Caco-2 (cell line): ENCODE measurements around the gene APOOL. TPM values are rescaled to one million over a fixed set of nuclear protein-coding genes. Genes with fewer than 3 reads are reported as not detected.

Experiments used
- BruUV-seq: library from RNA; stranded (reverse); fragments of 400-500 nt; replicated peaks from 2 replicates; lab custom pipeline; 2021; lab: Mats Ljungman, UMichigan
- CTCF ChIA-PET: fragments of 300-600 bp; sonication (Branson Sonifier 250); formaldehyde crosslinking; loops from one replicate; lab custom pipeline; 2022; ENCODE audit warnings: antibody characterized with exemption; lab: Charles Lee
- POLR2A ChIA-PET: fragments of 300-600 bp; sonication (Branson Sonifier 250); formaldehyde crosslinking; loops from one replicate; lab custom pipeline; 2022; ENCODE audit warnings: antibody characterized with exemption; lab: Charles Lee
- DNase-seq, 2 experiments: peaks; one replicate each; pipeline versions ENCODE4 v3.0.0 to v3.0.0-alpha.2; 2020 to 2022
- H3K27me3 ChIP-seq: replicated peaks from 2 replicates; pipeline ENCODE4 v1.6.0; 2011; ENCODE audit warnings: low read length; ENCODE audit not compliant: control insufficient read depth, insufficient read depth
- H3K36me3 ChIP-seq: 2 replicates; pipeline ENCODE4 v1.5.1; 2011; ENCODE audit warnings: low read length; ENCODE audit not compliant: control insufficient read depth, insufficient read depth
- H3K4me1 ChIP-seq: fragments of 250-450 bp; sonication (Bioruptor Pico); 2 replicates; pipeline ENCODE4 v1.5.1; 2020; ENCODE audit warnings: mild to moderate bottlenecking
- H3K4me3 ChIP-seq: 2 replicates; pipeline ENCODE4 v1.5.1; 2011; ENCODE audit warnings: low read depth, mild to moderate bottlenecking, control low read depth, low read length
- H3K9me3 ChIP-seq: fragments of 250-450 bp; sonication (Bioruptor Pico); 2 replicates; pipeline ENCODE4 v1.5.1; 2020; ENCODE audit warnings: mild to moderate bottlenecking, moderate library complexity
- H3K27ac Mint-ChIP-seq: one replicate; pipeline ENCODE4 v1.8.0; 2022; ENCODE audit warnings: mixed read lengths; ENCODE audit not compliant: unreplicated experiment
- H3K27me3 Mint-ChIP-seq: one replicate; pipeline ENCODE4 v1.8.0; 2022; ENCODE audit warnings: mixed read lengths; ENCODE audit not compliant: insufficient read depth, unreplicated experiment
- H3K36me3 Mint-ChIP-seq: one replicate; pipeline ENCODE4 v1.8.0; 2022; ENCODE audit warnings: mild to moderate bottlenecking, mixed read lengths; ENCODE audit not compliant: insufficient read depth, unreplicated experiment
- H3K4me1 Mint-ChIP-seq: one replicate; pipeline ENCODE4 v1.8.0; 2022; ENCODE audit warnings: low read depth, mixed read lengths; ENCODE audit not compliant: unreplicated experiment
- H3K4me3 Mint-ChIP-seq: one replicate; pipeline ENCODE4 v1.8.0; 2022; ENCODE audit warnings: mild to moderate bottlenecking, moderate library complexity, mixed read lengths; ENCODE audit not compliant: unreplicated experiment
- H3K9me3 Mint-ChIP-seq: one replicate; pipeline ENCODE4 v1.8.0; 2022; ENCODE audit warnings: mixed read lengths; ENCODE audit not compliant: unreplicated experiment
- intact Hi-C: fragments of 100-400 bp; cut with micrococcal nuclease; formaldehyde crosslinking; loops from one replicate; pipeline ENCODE4 v1.10.0; 2022; ENCODE audit not compliant: unreplicated experiment
- total RNA-seq: library from RNA; stranded (reverse); gene quantifications from 2 replicates; pipeline ENCODE4 v1.2.3, GENCODE V29; 2022
- TF ChIP-seq, protein P1 (sequence below), 2 experiments: fragments of 200-600 bp in 1 of 2; IDR thresholded peaks; 1 replicate in 1 of 2; 2 replicates in 1 of 2; pipeline versions ENCODE4 v1.5.1 to v1.8.0; 2011 to 2022; ENCODE audit warnings: antibody characterized with exemption in 1 of 2, control low read depth in 1 of 2, inconsistent platforms in 1 of 2, low read depth in 1 of 2, low read length in 1 of 2, mild to moderate bottlenecking in 1 of 2, moderate library complexity in 1 of 2; ENCODE audit not compliant: insufficient read depth in 1 of 2, severe bottlenecking in 1 of 2, unreplicated experiment in 1 of 2

The APOOL gene
- total RNA-seq, 1 experiment from 2014 or later: 20.0 TPM

DNA sequence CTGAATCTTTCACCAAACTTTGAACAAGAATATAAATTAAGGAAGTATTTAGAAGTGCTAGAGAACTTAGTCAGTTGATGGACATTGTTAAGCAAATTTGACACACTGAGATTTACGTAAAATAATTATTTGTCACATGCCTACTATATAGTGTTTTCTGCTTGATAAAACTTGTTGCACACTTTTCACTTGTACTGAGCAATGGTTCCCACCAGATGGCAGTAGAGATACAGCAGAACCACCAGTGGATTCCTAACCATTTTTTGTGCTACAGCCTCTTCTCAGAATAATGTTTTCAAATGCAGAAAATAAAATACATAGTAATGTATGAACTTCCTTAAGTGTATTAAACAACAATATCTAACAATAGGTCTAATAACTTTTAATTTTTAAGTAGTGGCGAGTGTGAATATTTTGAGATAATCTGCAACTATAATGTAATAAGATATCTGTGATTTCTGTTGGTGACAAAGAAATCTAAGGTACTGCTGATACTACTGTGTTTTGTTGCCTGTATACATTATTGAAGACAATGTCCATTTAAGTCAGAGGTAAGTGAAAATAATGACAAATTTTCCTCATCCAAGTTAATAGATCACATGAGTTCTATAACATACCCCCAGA is 81.2 kb downstream of the APOOL start:
- Mint-ChIP-seq H3K27me3 (no peaks in the 10 kb centered on the region), H3K4me3 (no peak overlapping the region), H3K27ac (no peak overlapping the region), H3K4me1 (peaks cover 19% of the 10 kb centered on the region), H3K36me3 (peaks cover 15% of the 10 kb centered on the region), H3K9me3 (peaks cover 9% of the 10 kb centered on the region)
- H3K27me3 ChIP-seq: no peaks in the 10 kb centered on the region
- BruUV-seq: no TSS peak
- TF ChIP-seq, protein P1, sequence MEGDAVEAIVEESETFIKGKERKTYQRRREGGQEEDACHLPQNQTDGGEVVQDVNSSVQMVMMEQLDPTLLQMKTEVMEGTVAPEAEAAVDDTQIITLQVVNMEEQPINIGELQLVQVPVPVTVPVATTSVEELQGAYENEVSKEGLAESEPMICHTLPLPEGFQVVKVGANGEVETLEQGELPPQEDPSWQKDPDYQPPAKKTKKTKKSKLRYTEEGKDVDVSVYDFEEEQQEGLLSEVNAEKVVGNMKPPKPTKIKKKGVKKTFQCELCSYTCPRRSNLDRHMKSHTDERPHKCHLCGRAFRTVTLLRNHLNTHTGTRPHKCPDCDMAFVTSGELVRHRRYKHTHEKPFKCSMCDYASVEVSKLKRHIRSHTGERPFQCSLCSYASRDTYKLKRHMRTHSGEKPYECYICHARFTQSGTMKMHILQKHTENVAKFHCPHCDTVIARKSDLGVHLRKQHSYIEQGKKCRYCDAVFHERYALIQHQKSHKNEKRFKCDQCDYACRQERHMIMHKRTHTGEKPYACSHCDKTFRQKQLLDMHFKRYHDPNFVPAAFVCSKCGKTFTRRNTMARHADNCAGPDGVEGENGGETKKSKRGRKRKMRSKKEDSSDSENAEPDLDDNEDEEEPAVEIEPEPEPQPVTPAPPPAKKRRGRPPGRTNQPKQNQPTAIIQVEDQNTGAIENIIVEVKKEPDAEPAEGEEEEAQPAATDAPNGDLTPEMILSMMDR (IDR thresholded peaks at IDR 0.05; ENCODE audit: insufficient read depth in 1 of 2, low read depth in 1 of 2, low read length in 1 of 2, severe bottlenecking in 1 of 2, unreplicated experiment in 1 of 2): peak; percentile 58 to 64
- POLR2A ChIA-PET: no interaction called here
- DNase-seq: peak in 1 of 2 experiments; percentile 35
- H3K4me1 ChIP-seq: no peaks in the 10 kb centered on the region
- intact Hi-C loops: loop anchor here (2.0 to 10.0 kb wide), 2 partner anchors 24 to 460 kb away; no protein-coding TSS in a partner anchor
- H3K9me3 ChIP-seq: no peaks in the 10 kb centered on the region
- no peak overlapping the region for H3K4me3 ChIP-seq
- CTCF ChIA-PET: no interaction called here
- no peaks in the 10 kb centered on the region for H3K36me3 ChIP-seq

DNA sequence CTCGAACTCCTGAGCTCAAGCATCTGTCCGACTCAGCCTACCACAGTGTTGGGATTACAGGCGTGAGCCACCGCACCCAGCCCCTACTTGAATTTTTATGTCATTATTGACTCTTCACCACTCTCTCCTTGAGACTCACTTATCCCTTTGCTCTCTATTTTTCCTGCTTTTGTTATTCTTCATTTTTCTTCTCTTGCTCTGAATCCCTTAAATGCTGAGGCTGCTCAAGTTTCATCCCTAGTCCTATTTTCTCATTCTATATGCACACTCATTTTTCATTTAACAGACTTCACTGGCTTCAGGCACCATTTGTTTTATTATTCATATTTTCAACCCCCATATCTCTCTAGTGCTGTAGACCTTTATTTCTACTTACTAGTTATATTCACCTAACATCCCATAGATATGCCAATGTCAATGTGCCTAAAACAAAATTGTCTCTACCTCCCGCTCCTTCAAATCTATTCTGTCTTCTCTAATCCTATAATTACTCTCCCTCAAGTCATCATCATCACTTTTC is 85.7 kb downstream of the APOOL start:
- intact Hi-C loops: loop anchor here (10.0 kb wide), 1 partner anchor 455 kb away; no protein-coding TSS in a partner anchor
- peaks cover 20% of the 10 kb centered on the region for H3K4me1 Mint-ChIP-seq
- POLR2A ChIA-PET: no interaction called here

DNA sequence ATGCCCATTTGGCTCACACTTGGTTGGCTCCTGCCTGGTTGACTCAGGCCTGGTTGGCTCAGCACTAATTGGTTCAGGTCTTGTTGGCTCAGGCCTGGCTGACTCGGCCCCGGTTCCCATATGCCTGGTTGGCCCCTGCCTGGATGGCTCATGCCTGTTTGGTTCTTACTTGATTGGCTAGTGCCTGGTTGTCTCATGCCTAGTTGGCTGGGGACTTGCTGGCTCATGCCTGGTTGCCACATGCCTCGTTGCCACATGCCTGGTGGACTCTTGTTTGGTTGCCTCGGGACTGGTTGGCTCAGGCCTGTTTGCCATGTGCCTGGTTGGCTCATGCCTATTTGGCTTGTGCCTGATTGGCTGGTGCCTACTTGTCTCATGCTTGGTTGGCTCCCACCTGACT is 103.7 kb downstream of the APOOL start:
- ChIA-PET POLR2A (no interaction called here), CTCF (no interaction called here)
- Mint-ChIP-seq H3K4me3 (no peak overlapping the region), H3K9me3 (no peaks in the 10 kb centered on the region), H3K36me3 (no peaks in the 10 kb centered on the region), H3K27ac (no peak overlapping the region), H3K27me3 (no peaks in the 10 kb centered on the region), H3K4me1 (no peaks in the 10 kb centered on the region)
- no TSS peak for BruUV-seq
- Histone ChIP-seq H3K9me3 (no peaks in the 10 kb centered on the region), H3K27me3 (no peaks in the 10 kb centered on the region), H3K4me1 (no peaks in the 10 kb centered on the region), H3K4me3 (no peak overlapping the region), H3K36me3 (no peaks in the 10 kb centered on the region)
- TF ChIP-seq, protein P1 (IDR thresholded peaks at IDR 0.05; ENCODE audit: insufficient read depth in 1 of 2, low read depth in 1 of 2, low read length in 1 of 2, severe bottlenecking in 1 of 2, unreplicated experiment in 1 of 2): no peak
- no peak for DNase-seq
- intact Hi-C loops: no loop called here

More for the DNA sequence above, 85.7 kb downstream of the APOOL start:
- no peaks in the 10 kb centered on the region for H3K9me3 ChIP-seq
- no peak overlapping the region for H3K4me3 Mint-ChIP-seq
- H3K9me3 Mint-ChIP-seq: peaks cover 9% of the 10 kb centered on the region
- DNase-seq: no peak
- no peaks in the 10 kb centered on the region for H3K4me1 ChIP-seq
- H3K27me3 ChIP-seq: no peaks in the 10 kb centered on the region
- CTCF ChIA-PET: no interaction called here
- BruUV-seq: no TSS peak
- no peak overlapping the region for H3K27ac Mint-ChIP-seq
- TF ChIP-seq, protein P1 (IDR thresholded peaks at IDR 0.05; ENCODE audit: insufficient read depth in 1 of 2, low read depth in 1 of 2, low read length in 1 of 2, severe bottlenecking in 1 of 2, unreplicated experiment in 1 of 2): no peak
- no peak overlapping the region for H3K4me3 ChIP-seq
- no peaks in the 10 kb centered on the region for H3K36me3 ChIP-seq
- H3K36me3 Mint-ChIP-seq: peaks cover 13% of the 10 kb centered on the region
- H3K27me3 Mint-ChIP-seq: no peaks in the 10 kb centered on the region
